SK-N-SH (cell line): ENCODE results near the gene MAD2L1. TPM values are rescaled to one million over a fixed set of nuclear protein-coding genes. Genes with fewer than 3 reads are reported as not detected.

Experiments used
- CTCF ChIA-PET: fragments of 300-600, 350-600 bp; formaldehyde crosslinking; extraction: SDS; loops from one replicate; lab custom pipeline; 2021; lab: Yijun Ruan, JAX
- POLR2A ChIA-PET: fragments of 350-600 bp; sonication (Branson Sonifier 250); formaldehyde crosslinking; extraction: SDS; loops from one replicate; lab custom pipeline; 2020; ENCODE audit warnings: antibody characterized with exemption, inconsistent platforms; lab: Yijun Ruan, JAX
- DNase-seq: peaks from one replicate; pipeline ENCODE4 v3.0.0; 2012
- H2AFZ ChIP-seq: fragments of 200-600 bp; sonication (generic); 2 replicates; pipeline ENCODE4 v1.8.1; 2016; ENCODE audit warnings: antibody characterized with exemption, mild to moderate bottlenecking, low read depth
- H3F3A ChIP-seq: fragments of 200-600 bp; sonication (generic); replicated peaks from 2 replicates; pipeline ENCODE3; 2016; ENCODE audit warnings: antibody characterized with exemption, mild to moderate bottlenecking; ENCODE audit not compliant: insufficient read depth
- H3K27ac ChIP-seq, 2 experiments: fragments of 200-500 bp in 1 of 2; fragments of 200-600 bp in 1 of 2; sonication (Bioruptor generic) in 1 of 2; sonication (generic), shearing (Covaris generic) in 1 of 2; 2 replicates each; pipeline versions ENCODE4 v1.5.1 to v1.6.1; 2014 to 2016; ENCODE audit warnings: low read depth in 2 of 2, inconsistent platforms in 1 of 2, low read length in 1 of 2, mild to moderate bottlenecking in 1 of 2, mixed read lengths in 1 of 2
- H3K27me3 ChIP-seq: fragments of 200-600 bp; sonication (generic), shearing (Covaris generic); 2 replicates; pipeline ENCODE4 v1.6.1; 2016; ENCODE audit warnings: mixed run types; ENCODE audit not compliant: insufficient read depth
- H3K36me3 ChIP-seq, 2 experiments: fragments of 200-500 bp in 1 of 2; fragments of 200-600 bp in 1 of 2; sonication (Bioruptor generic) in 1 of 2; sonication (generic) in 1 of 2; replicated peaks in 1 of 2; 2 replicates each; pipeline versions ENCODE3 to v1.5.1; 2014 to 2016; ENCODE audit warnings: low read length in 1 of 2, mild to moderate bottlenecking in 1 of 2; ENCODE audit not compliant: insufficient read depth in 2 of 2, control insufficient read depth in 1 of 2
- H3K4me1 ChIP-seq, 2 experiments: fragments of 200-500 bp in 1 of 2; fragments of 200-600 bp in 1 of 2; sonication (Bioruptor generic) in 1 of 2; sonication (generic), shearing (Covaris generic) in 1 of 2; 2 replicates each; pipeline versions ENCODE4 v1.5.1 to v1.6.1; 2014 to 2016; ENCODE audit warnings: low read depth in 1 of 2, low read length in 1 of 2, mixed run types in 1 of 2; ENCODE audit not compliant: insufficient read depth in 2 of 2, control insufficient read depth in 1 of 2
- H3K4me2 ChIP-seq: fragments of 200-600 bp; sonication (generic), shearing (Covaris generic); 2 replicates; pipeline ENCODE4 v1.6.1; 2017; ENCODE audit warnings: mixed run types
- H3K4me3 ChIP-seq, 2 experiments: fragments of 200-500 bp in 1 of 2; fragments of 200-600 bp in 1 of 2; sonication (Bioruptor generic) in 1 of 2; sonication (generic), shearing (Covaris generic) in 1 of 2; 2 replicates each; pipeline versions ENCODE4 v1.5.1 to v1.8.1; 2014 to 2016; ENCODE audit warnings: low read depth in 2 of 2, inconsistent platforms in 1 of 2, low read length in 1 of 2, mild to moderate bottlenecking in 1 of 2, mixed read lengths in 1 of 2, moderate library complexity in 1 of 2
- H3K79me2 ChIP-seq: fragments of 200-600 bp; sonication (generic); 2 replicates; pipeline ENCODE4 v1.8.1; 2017; ENCODE audit warnings: mild to moderate bottlenecking; ENCODE audit not compliant: insufficient read depth
- H3K9ac ChIP-seq: fragments of 200-600 bp; sonication (generic); 2 replicates; pipeline ENCODE4 v1.6.1; 2017; ENCODE audit warnings: mixed run types
- H3K9me2 ChIP-seq: fragments of 200-600 bp; sonication (generic); 2 replicates; pipeline ENCODE4 v1.6.1; 2017; ENCODE audit warnings: mixed run types
- H3K9me3 ChIP-seq: fragments of 200-600 bp; sonication (generic); 2 replicates; pipeline ENCODE4 v1.6.1; 2017; ENCODE audit warnings: mixed run types, mild to moderate bottlenecking, moderate library complexity
- H4K20me1 ChIP-seq: fragments of 200-600 bp; sonication (generic); 2 replicates; pipeline ENCODE4 v1.6.1; 2017; ENCODE audit warnings: mild to moderate bottlenecking, mixed run types; ENCODE audit not compliant: insufficient read depth
- CHD2 ChIP-seq: fragments of 150-350 bp; IDR thresholded peaks from 2 replicates; pipeline ENCODE4 v1.6.1; 2018; ENCODE audit warnings: low read length; ENCODE audit not compliant: partially characterized antibody
- ELF1 ChIP-seq: IDR thresholded peaks from 2 replicates; pipeline ENCODE4 v1.4.0; 2012
- FOXJ3 ChIP-seq: sonication (generic); formaldehyde crosslinking; IDR thresholded peaks from 2 replicates; pipeline ENCODE4 v1.5.1; 2020; ENCODE audit warnings: mild to moderate bottlenecking, missing genetic modification reagents
- GABPA ChIP-seq: IDR thresholded peaks from 2 replicates; pipeline ENCODE4 v1.4.0; 2012; ENCODE audit warnings: low read depth, mild to moderate bottlenecking
- GATA2 ChIP-seq: sonication (generic); formaldehyde crosslinking; IDR thresholded peaks from 2 replicates; pipeline ENCODE4 v1.5.0; 2020; ENCODE audit warnings: mild to moderate bottlenecking, missing genetic modification reagents
- IRF3 ChIP-seq: fragments of 150-350 bp; IDR thresholded peaks from 2 replicates; pipeline ENCODE4 v1.6.1; 2016; ENCODE audit warnings: mild to moderate bottlenecking, low read depth, low read length
- JUND ChIP-seq: IDR thresholded peaks from 2 replicates; pipeline ENCODE4 v1.4.0; 2012
- MAX ChIP-seq: IDR thresholded peaks from 2 replicates; pipeline ENCODE4 v1.4.0; 2012; ENCODE audit warnings: low read depth
- MEF2A ChIP-seq: IDR thresholded peaks from 2 replicates; pipeline ENCODE4 v1.4.0; 2012; ENCODE audit warnings: low read depth, borderline replicate concordance
- NFIC ChIP-seq: IDR thresholded peaks from 2 replicates; pipeline ENCODE4 v1.4.0; 2012; ENCODE audit warnings: borderline replicate concordance
- PBX3 ChIP-seq: IDR thresholded peaks from 2 replicates; pipeline ENCODE4; 2012
- POLR2AphosphoS5 ChIP-seq: IDR thresholded peaks from 2 replicates; pipeline ENCODE4 v1.6.1; 2012; ENCODE audit warnings: low read depth, low read length
- RAD21 ChIP-seq: IDR thresholded peaks from 2 replicates; pipeline ENCODE4 v1.6.1; 2012; ENCODE audit warnings: mild to moderate bottlenecking, low read length
- RFX5 ChIP-seq: IDR thresholded peaks from 2 replicates; pipeline ENCODE4 v1.6.1; 2012; ENCODE audit warnings: mild to moderate bottlenecking, improper control_type of control experiment, low read length
- RXRA ChIP-seq: IDR thresholded peaks from 2 replicates; pipeline ENCODE4 v1.4.0; 2012; ENCODE audit warnings: low read depth, mild to moderate bottlenecking, borderline replicate concordance
- SIN3A ChIP-seq: IDR thresholded peaks from 2 replicates; pipeline ENCODE4 v1.6.1; 2012; ENCODE audit warnings: low read depth, mild to moderate bottlenecking, low read length, moderate library complexity, borderline replicate concordance
- TEAD4 ChIP-seq: IDR thresholded peaks from 2 replicates; pipeline ENCODE4 v1.4.0; 2012; ENCODE audit warnings: mild to moderate bottlenecking, borderline replicate concordance; ENCODE audit not compliant: insufficient read depth
- USF1 ChIP-seq: IDR thresholded peaks from 2 replicates; pipeline ENCODE4 v1.4.0; 2012; ENCODE audit warnings: low read depth, borderline replicate concordance
- USF2 ChIP-seq: fragments of 150-350 bp; IDR thresholded peaks from 2 replicates; pipeline ENCODE4 v1.6.1; 2017; ENCODE audit warnings: antibody characterized with exemption, low read length, low read depth, borderline replicate concordance
- YY1 ChIP-seq: IDR thresholded peaks from 2 replicates; pipeline ENCODE4 v1.4.0; 2012; ENCODE audit warnings: low read depth, mild to moderate bottlenecking
- WGBS: methylation state at CpG from one replicate; pipeline ENCODE4 v1.1.6; 2017; ENCODE audit warnings: low lambda C conversion rate; 5-methylcytosine and 5-hydroxymethylcytosine counted together
- polyA plus RNA-seq, 3 experiments: library from polyadenylated mRNA; depleted of rRNA; stranded (reverse); fragments of >200 nt; gene quantifications; 2 replicates each; pipeline ENCODE4 v1.2.3, GENCODE V29; 2012

The MAD2L1 gene
- polyA plus RNA-seq, 1 of the 3 experiments (the other 2 are of a cell fraction): 37.4 TPM

GRCh38 chr4:120082251-120082650 lies 15.6 kb upstream of the MAD2L1 start:
- Histone ChIP-seq H2AFZ (no peak overlapping the region), H3K9me3 (no peaks in the 10 kb centered on the region), H3K4me2 (no peak overlapping the region), H3K36me3 (no peaks in the 10 kb centered on the region), H3K9me2 (no peaks in the 10 kb centered on the region), H3K79me2 (no peaks in the 10 kb centered on the region), H4K20me1 (no peaks in the 10 kb centered on the region), H3K9ac (no peak overlapping the region), H3K4me1 (peaks cover 0 to 7% of the 10 kb centered on the region in 2 experiments; a peak in 1 of 4 replicates), H3K27ac (no peak overlapping the region), H3K4me3 (no peak overlapping the region), H3F3A (peaks cover 7% of the 10 kb centered on the region), H3K27me3 (no peaks in the 10 kb centered on the region)
- ChIA-PET CTCF (interaction anchor here (0.6 kb wide), 1 partner anchor 372 kb away, joined by 3 read pairs; no protein-coding TSS in a partner anchor), POLR2A (no interaction called here)
- 88% methylated on average over 1 of the region's 1 CpG for WGBS
- DNase-seq: peak; percentile 13
- TF ChIP-seq ELF1 (no peak), FOXJ3 (CRISPR knock-in tag) (no peak), MAX (no peak), USF2 (no peak), POLR2AphosphoS5 (no peak), SIN3A (no peak), JUND (no peak), CHD2 (no peak), RAD21 (no peak), GATA2 (CRISPR knock-in tag) (no peak), IRF3 (no peak), YY1 (no peak), PBX3 (no peak), NFIC (no peak), MEF2A (no peak), GABPA (no peak), RXRA (no peak), TEAD4 (no peak), RFX5 (no peak), USF1 (no peak)
